ENCODE measurements around the gene TMEM239.

DNA sequence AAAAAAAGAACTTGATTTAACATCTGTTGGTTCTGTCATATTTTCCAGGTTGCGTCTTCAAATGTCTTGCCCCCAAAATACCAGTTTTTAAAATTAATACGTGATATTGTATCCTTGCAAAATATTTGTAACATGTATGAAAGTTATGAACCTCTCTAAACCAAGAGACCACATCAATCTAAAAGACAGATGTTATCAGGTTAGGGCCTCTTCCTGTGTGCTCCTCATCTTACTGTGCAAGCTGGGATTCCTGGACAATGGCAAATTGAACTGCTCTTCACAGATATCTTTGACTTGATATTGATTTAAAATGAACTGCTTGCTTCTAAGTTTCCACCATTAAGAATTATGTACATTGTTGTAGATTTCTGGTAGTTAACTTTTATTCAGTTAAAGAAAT, 9.6 kb downstream of the TMEM239 start:
- no peak for TF ChIP-seq EZH2 (IDR thresholded peaks at IDR 0.05; ENCODE audit: insufficient read depth, low read length)
- TF ChIP-seq, protein P1, sequence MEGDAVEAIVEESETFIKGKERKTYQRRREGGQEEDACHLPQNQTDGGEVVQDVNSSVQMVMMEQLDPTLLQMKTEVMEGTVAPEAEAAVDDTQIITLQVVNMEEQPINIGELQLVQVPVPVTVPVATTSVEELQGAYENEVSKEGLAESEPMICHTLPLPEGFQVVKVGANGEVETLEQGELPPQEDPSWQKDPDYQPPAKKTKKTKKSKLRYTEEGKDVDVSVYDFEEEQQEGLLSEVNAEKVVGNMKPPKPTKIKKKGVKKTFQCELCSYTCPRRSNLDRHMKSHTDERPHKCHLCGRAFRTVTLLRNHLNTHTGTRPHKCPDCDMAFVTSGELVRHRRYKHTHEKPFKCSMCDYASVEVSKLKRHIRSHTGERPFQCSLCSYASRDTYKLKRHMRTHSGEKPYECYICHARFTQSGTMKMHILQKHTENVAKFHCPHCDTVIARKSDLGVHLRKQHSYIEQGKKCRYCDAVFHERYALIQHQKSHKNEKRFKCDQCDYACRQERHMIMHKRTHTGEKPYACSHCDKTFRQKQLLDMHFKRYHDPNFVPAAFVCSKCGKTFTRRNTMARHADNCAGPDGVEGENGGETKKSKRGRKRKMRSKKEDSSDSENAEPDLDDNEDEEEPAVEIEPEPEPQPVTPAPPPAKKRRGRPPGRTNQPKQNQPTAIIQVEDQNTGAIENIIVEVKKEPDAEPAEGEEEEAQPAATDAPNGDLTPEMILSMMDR (IDR thresholded peaks at IDR 0.05; ENCODE audit: insufficient read depth, low read depth, low read length): no peak

Data from astrocyte (in vitro differentiated cells and primary cell).